H1 (cell line): ENCODE measurements around the gene LRRC55. TPM values are rescaled to one million over a fixed set of nuclear protein-coding genes. Genes with fewer than 3 reads are reported as not detected.

Experiments
- ASH2L ChIP-seq: fragments of 200-600, 300-600 bp; sonication (generic); IDR thresholded peaks from one replicate; pipeline ENCODE4 v1.7.1; 2017; ENCODE audit warnings: low read length
- BCL11A ChIP-seq, 2 experiments: IDR thresholded peaks; one replicate each; pipeline ENCODE4 v1.6.1; 2011; ENCODE audit warnings: low read depth in 2 of 2, low read length in 2 of 2, mild to moderate bottlenecking in 2 of 2
- BRCA1 ChIP-seq: IDR thresholded peaks from 2 replicates; pipeline ENCODE4 v1.6.1; 2012; ENCODE audit warnings: low read depth, low read length, improper control_type of control experiment
- CEBPB ChIP-seq: IDR thresholded peaks from 2 replicates; pipeline ENCODE4 v1.6.1; 2012; ENCODE audit warnings: low read depth, low read length
- CHD1 ChIP-seq: IDR thresholded peaks from 2 replicates; pipeline ENCODE4 v1.6.1; 2012; ENCODE audit warnings: low read depth, low read length, improper control_type of control experiment
- CTBP2 ChIP-seq: IDR thresholded peaks from 2 replicates; pipeline ENCODE4 v1.7.0; 2011; ENCODE audit warnings: borderline replicate concordance, mild to moderate bottlenecking, moderate library complexity, mixed read lengths, low read length; ENCODE audit not compliant: insufficient read depth, insufficient read length
- EP300 ChIP-seq, 2 experiments: IDR thresholded peaks; 1 replicate in 1 of 2; 2 replicates in 1 of 2; pipeline ENCODE4 v1.6.1; 2011 to 2012; ENCODE audit warnings: low read depth in 2 of 2, low read length in 2 of 2, mild to moderate bottlenecking in 2 of 2, borderline replicate concordance in 1 of 2, inconsistent platforms in 1 of 2, moderate library complexity in 1 of 2
- HDAC6 ChIP-seq: IDR thresholded peaks from one replicate; pipeline ENCODE4 v1.7.1; 2012; ENCODE audit warnings: low read depth, mild to moderate bottlenecking, inconsistent platforms, low read length, moderate library complexity
- KDM1A ChIP-seq: fragments of 200-600, 300-600 bp; sonication (generic); IDR thresholded peaks from 2 replicates; pipeline ENCODE4 v1.7.1; 2016; ENCODE audit warnings: mild to moderate bottlenecking, low read length, borderline replicate concordance
- KDM4A ChIP-seq: IDR thresholded peaks from one replicate; pipeline ENCODE4 v1.7.1; 2012; ENCODE audit warnings: low read depth, mild to moderate bottlenecking, moderate library complexity, low read length, inconsistent platforms; ENCODE audit not compliant: severe bottlenecking
- NANOG ChIP-seq: IDR thresholded peaks from 2 replicates; pipeline ENCODE4 v1.6.1; 2011; ENCODE audit warnings: low read length, low read depth, mild to moderate bottlenecking, inconsistent platforms; ENCODE audit not compliant: insufficient read depth, poor library complexity, severe bottlenecking
- POLR2A ChIP-seq, 2 experiments: IDR thresholded peaks; 1 replicate in 1 of 2; 2 replicates in 1 of 2; pipeline ENCODE4 v1.6.1; 2011; ENCODE audit warnings: low read depth in 2 of 2, low read length in 2 of 2, mild to moderate bottlenecking in 2 of 2; ENCODE audit errors: control extremely low read depth in 1 of 2
- POU5F1 ChIP-seq: IDR thresholded peaks from 2 replicates; pipeline ENCODE4 v1.6.1; 2011; ENCODE audit warnings: low read depth, mild to moderate bottlenecking, low read length, moderate library complexity
- RAD21 ChIP-seq, 2 experiments: IDR thresholded peaks in 1 of 2; conservative IDR thresholded peaks in 1 of 2; 2 replicates each; pipeline ENCODE4 v1.6.1; 2011; ENCODE audit warnings: low read depth in 2 of 2, low read length in 2 of 2, improper control_type of control experiment in 1 of 2, inconsistent platforms in 1 of 2, mild to moderate bottlenecking in 1 of 2, moderate library complexity in 1 of 2
- RNF2 ChIP-seq: fragments of 200-900, 300-1000 bp; sonication (generic); IDR thresholded peaks from 2 replicates; pipeline ENCODE4 v1.7.1; 2016; ENCODE audit warnings: borderline replicate concordance, low read depth, mild to moderate bottlenecking, antibody characterized with exemption, low read length; ENCODE audit not compliant: poor library complexity, severe bottlenecking; ENCODE audit errors: missing control alignments
- RXRA ChIP-seq: IDR thresholded peaks from 2 replicates; pipeline ENCODE4 v1.6.1; 2011; ENCODE audit warnings: low read depth, mild to moderate bottlenecking, low read length, moderate library complexity; ENCODE audit not compliant: insufficient read depth
- SAP30 ChIP-seq: fragments of 300-600 bp; sonication (generic); IDR thresholded peaks from 2 replicates; pipeline ENCODE4 v1.7.1; 2012; ENCODE audit warnings: low read length, moderate library complexity, mild to moderate bottlenecking, inconsistent platforms; ENCODE audit not compliant: insufficient read depth, insufficient replicate concordance
- SIRT6 ChIP-seq: IDR thresholded peaks from one replicate; pipeline ENCODE4 v1.7.1; 2012; ENCODE audit warnings: low read length, inconsistent platforms
- SP1 ChIP-seq: IDR thresholded peaks from 2 replicates; pipeline ENCODE4 v1.6.1; 2011; ENCODE audit warnings: low read depth, low read length
- SP2 ChIP-seq: IDR thresholded peaks from 2 replicates; pipeline ENCODE4 v1.6.1; 2012; ENCODE audit warnings: mild to moderate bottlenecking, low read length, inconsistent platforms
- SUZ12 ChIP-seq: fragments of 200-600 bp; sonication (generic); IDR thresholded peaks from 2 replicates; pipeline ENCODE4 v1.6.1; 2012; ENCODE audit warnings: mild to moderate bottlenecking, inconsistent platforms, low read length, moderate library complexity, mixed read lengths
- TAF7 ChIP-seq: optimal IDR thresholded peaks from 2 replicates; pipeline ENCODE3; 2011; ENCODE audit warnings: low read depth, mild to moderate bottlenecking, inconsistent platforms, low read length, moderate library complexity, borderline replicate concordance
- polyA plus RNA-seq, 7 experiments: library from polyadenylated mRNA; depleted of rRNA in 3 of 7; stranded (reverse) in 5 of 7; unstranded in 2 of 7; fragments of >200 nt in 5 of 7; fragments of 200-250 nt in 2 of 7; gene quantifications; 1 replicate in 5 of 7; 2 replicates in 1 of 7; 4 replicates in 1 of 7; pipeline versions ENCODE4 v1.2.1 to v1.2.3, GENCODE V29; 2011 to 2013; ENCODE audit warnings: missing spikeins in 2 of 7, mixed read lengths in 2 of 7
- total RNA-seq: library from RNA; stranded (reverse); fragmentation: NEBNext Ultra II Directional; extraction: Animal tissue kit (Norgen Biotek cat#: 25700); gene quantifications from 2 replicates; pipeline ENCODE4 v1.2.1, GENCODE V29; 2021
- TF ChIP-seq, protein P1 (sequence below): IDR thresholded peaks from 2 replicates; pipeline ENCODE4 v1.6.1; 2012; ENCODE audit warnings: inconsistent platforms
- TF ChIP-seq, protein P2 (sequence below): IDR thresholded peaks from 2 replicates; pipeline ENCODE4 v1.6.1; 2012; ENCODE audit warnings: inconsistent platforms

LRRC55 gene
- total and polyA plus RNA-seq, 2 of the 8 experiments (the other 6 are each of a cell fraction or from before 2014, with no cell fraction given) = 0.62 to 1.1 TPM

DNA sequence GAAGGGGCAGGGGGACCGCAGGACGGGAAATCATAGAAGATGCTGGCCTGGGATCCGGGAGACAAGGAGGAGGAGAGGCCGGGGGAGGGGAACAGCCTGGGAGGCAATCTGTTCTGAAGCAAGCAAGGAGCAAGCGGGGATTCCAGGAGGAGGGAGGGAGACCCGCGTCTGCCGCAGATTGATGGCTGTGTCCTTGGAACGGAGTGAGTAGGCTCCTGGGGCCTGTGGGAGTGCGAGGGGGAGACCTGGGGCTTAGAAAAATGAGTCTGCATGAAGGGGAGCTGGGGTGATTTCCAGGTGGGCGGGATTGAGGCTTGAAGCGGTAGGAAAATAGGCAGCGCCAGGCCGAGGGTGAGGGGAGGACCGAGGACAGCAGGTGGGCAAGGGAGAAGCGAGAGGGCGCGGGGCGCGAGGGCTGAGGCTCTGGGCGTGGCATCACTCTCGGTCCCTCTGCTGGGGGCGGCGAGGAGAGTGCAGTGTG lies 1.6 kb upstream of the LRRC55 start (continued):
- no peak for TF ChIP-seq CHD1
- TF ChIP-seq TAF7 = no peak
- peak; percentile 61 for TF ChIP-seq ASH2L
- no peak for TF ChIP-seq RXRA
- no peak for TF ChIP-seq POLR2A (IDR thresholded peaks at IDR 0.05; ENCODE audit: control extremely low read depth in 1 of 2, low read depth in 2 of 2, low read length in 2 of 2)
- TF ChIP-seq SP1 = no peak
- TF ChIP-seq, protein P1, sequence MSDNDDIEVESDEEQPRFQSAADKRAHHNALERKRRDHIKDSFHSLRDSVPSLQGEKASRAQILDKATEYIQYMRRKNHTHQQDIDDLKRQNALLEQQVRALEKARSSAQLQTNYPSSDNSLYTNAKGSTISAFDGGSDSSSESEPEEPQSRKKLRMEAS = peak; percentile 73
- TF ChIP-seq NANOG = no peak
- TF ChIP-seq HDAC6 = no peak
- TF ChIP-seq SP2 = no peak
- no peak for TF ChIP-seq KDM1A
- no peak for TF ChIP-seq RAD21 (IDR thresholded peaks at IDR 0.05 in 1 of 2, conservative IDR thresholded peaks at IDR 0.05 in 1 of 2; ENCODE audit: low read depth in 2 of 2, low read length in 2 of 2)
- TF ChIP-seq BRCA1 = no peak
- peak; percentile 18; the same call in 1 of the 2 replicates for TF ChIP-seq SUZ12
- no peak for TF ChIP-seq EP300 (IDR thresholded peaks at IDR 0.05; ENCODE audit: borderline replicate concordance in 1 of 2, low read depth in 2 of 2, low read length in 2 of 2)
- peak; percentile 88 for TF ChIP-seq KDM4A
- TF ChIP-seq SAP30 = no peak
- TF ChIP-seq CEBPB = no peak
- TF ChIP-seq, protein P2, sequence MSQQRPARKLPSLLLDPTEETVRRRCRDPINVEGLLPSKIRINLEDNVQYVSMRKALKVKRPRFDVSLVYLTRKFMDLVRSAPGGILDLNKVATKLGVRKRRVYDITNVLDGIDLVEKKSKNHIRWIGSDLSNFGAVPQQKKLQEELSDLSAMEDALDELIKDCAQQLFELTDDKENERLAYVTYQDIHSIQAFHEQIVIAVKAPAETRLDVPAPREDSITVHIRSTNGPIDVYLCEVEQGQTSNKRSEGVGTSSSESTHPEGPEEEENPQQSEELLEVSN = 0 out of 2 replicates have a peak, but pooled peaks have one; percentile 59
- no peak for TF ChIP-seq BCL11A (IDR thresholded peaks at IDR 0.05; ENCODE audit: low read depth in 2 of 2, low read length in 2 of 2)
- TF ChIP-seq CTBP2 = peak; percentile 60
- no peak for TF ChIP-seq RNF2
- TF ChIP-seq POU5F1 = no peak
- TF ChIP-seq SIRT6 = no peak
